GM19452 (cell line): ENCODE results near the gene HACE1.

Experiments used
- ATAC-seq: cut with Tn5 transposase; IDR thresholded peaks from one replicate; pipeline ENCODE4 v1.9.1; 2021; ENCODE audit not compliant: unreplicated experiment

Gene HACE1

DNA sequence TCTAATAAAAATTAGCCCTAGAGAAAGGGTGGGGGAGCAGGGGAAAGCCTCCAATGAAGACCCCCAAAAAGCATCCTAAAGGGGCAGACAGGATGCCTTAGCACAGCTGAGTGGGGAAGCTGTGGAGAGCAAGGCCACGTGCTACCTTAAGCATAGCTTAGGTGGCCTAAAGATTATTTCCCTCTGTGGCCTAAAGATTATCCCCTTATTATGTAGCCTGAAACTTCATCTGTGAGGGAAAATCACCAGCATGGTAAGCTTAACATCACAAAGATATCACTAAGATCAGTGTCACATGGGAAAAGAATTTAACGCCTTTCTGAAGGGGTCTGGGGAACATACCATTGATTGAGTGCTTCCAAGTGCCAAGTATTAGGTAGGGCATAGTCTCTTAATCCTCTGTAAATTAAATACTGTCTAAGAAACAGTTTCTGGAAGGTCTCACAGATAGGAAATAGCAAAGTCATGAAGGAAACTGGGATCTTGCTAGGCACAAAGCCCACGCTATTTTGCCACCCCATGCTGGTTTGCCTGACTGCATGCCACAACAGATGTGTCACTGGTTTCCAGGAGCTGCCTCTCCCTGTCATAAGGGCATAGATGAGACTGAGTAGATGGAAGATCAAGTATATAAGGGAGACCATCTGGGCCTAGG, 170.0 kb downstream of the HACE1 start:
- no peak for ATAC-seq

DNA sequence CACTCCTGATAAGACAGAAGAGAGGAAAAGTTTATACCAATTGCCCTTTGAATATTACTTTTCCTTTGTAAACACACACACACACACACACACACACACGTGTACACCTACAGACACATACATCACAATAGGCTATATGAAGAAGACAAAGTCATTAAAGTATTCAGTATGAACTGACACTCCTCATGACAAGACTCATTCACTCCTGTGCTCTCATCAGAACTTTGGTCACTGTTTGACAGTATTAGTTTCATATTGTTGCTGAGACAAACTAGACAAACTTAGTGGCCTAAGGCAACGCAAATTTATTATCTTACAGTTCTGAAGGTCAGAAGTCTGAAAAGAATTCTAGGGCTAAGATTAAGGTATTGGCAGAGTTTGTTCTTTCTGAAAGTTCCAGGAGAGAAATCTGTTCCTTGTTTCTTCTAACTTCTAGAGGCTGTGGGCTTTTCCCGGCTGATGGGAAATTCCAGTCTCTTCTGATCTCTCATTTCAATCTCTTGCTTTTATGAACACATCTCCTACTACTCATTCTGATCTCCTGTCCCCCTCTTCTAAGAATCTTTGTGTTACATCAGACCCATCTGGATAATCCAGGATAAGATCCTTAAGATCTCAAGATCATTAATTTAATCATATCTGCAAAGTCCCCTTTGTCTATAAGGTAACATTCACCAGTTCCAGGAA, 171.3 kb downstream of the HACE1 start:
- ATAC-seq: peak; percentile 48

DNA sequence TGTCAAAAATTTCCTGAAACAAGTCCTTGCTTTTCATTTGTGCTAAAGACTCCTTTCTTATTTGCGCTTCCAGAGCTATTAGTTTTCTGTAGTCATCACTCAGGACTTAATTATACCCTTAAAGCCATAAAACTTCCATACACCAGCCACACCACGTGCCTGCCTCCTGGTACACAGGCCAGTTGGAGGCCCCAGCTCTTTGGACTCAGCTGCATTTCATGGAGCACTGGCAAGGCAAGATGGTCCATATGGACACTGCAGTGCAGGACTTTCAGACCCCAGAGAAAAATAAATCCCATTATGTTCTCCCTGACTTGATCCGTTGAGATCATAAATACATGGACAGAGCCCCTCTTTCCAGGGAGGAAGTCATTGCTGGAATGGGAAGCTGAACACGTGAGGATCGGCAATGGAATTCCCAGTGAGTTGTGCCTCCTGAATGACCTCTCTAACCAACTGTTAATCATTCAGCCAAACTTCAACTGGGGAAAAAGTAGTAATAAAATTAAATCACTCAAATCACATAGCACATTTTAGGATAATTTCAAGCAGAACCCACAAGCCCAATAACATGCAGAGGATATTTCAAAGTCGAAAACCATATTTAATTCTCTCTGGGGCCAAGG, 173.1 kb downstream of the HACE1 start:
- no peak for ATAC-seq

DNA sequence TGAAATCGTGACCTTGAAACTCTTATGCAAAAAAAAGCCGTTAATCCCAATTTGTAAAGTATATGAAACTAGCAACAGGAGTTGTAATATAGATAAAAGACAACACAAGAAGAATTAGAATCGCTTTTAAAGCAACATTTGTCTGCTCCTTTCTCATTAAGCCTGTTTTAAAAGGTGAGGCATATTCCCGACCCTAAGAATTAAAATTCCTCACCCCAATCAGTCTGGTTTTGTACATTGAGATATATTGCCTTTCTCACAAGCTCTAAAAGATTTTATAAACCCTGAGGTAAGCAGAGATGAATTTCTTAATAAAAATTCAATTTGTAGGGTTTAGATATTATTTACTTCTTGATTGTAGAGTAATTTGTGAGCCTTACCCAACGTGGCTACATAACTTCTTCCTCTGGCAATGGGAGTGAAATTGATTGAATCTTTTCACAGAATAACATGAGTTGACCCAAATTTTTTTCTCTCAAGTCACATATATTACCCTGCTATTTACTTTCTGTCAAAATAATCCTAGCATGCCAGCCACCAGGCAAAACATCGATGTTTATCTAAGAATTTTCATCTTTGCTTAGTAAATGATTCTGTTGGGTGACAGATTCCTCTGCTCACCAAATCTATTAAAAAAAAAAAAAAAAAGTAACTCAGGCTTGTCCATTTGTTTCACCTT, 173.7 kb downstream of the HACE1 start:
- no peak for ATAC-seq

DNA sequence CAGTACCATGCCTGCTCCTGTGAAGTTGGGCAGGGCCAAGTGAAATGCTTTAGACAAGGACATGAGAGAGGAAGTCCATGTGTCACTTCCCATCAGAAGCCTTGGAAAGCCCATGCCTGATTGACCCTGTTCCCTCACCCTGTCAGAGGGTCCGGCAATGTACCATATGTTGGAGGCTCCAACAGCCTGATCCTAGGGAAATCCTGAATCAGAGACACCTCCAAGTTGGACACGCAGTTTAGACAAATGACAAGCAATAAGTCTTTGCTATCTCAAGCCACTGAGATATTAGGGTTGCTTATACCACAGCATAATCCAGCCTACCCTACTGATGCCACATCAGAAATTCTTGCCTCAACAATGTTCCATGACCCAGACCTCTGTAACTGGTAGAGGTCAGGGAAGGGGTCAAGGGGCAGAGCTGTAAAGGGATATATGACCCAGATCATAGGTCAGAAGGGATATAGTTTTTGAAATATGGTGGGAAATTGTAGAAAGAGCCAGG, 174.8 kb downstream of the HACE1 start:
- no peak for ATAC-seq

DNA sequence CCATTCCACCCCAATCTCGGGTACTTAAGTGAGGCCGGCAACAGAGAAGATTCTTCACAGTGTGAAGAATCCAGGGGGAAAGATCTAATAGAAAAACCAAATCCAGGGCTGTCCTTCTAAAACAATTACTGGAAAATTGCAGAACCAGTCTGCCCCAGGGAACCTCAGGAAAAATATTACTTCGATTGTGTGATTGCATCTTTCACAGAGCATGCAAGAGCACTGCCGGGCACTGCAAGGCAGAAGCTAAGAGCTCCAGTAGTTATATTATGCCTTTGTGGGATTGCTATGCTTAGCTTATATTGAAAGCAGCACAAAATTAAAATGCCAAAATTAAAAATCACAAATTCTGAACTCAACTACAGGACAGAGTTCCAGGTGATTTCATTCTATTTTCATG, 175.9 kb downstream of the HACE1 start:
- ATAC-seq: no peak

DNA sequence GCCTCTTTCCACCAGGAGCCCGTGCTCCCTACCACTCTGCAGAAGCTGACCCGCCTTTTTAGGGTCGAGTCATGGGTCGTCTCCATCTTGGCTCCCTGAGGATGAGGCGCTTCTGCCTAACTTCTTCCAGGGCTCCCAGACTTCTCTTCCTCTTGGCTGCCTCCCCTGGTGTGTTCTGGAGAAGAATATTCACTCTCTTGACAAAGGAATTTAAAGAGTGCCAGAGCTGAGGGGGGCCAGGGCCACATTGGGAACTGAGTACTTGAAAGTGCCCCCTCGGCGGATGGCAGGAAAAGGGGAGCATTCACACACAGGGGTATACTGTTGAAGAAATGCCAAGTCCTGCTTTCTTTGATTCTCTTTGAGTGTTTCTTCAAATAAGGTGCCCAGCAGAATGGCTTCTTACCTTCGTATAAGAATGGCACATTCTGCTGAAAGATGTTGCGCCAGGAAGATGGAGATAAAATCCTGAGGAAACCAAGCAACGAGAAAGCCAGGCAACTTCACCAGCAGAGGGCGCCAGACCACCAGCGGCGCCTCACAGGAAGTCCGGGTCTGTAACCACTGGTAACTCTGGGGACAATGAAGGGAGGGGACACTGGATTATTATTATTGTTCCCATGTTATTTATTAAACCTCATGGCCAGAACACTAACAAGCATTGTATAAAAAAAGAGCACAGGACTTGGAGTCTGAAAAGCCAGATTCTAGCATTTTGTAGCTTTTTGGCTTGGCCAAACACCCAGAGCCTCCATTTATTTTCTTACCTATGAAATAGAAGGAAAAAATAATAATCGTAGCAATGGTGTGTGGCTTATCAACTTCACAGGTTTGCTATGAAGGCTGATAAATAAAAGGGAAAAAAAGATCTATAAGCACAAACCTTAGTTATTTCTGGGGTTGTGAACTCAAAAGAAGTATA, 176.7 kb downstream of the HACE1 start:
- ATAC-seq: peak; percentile 81

DNA sequence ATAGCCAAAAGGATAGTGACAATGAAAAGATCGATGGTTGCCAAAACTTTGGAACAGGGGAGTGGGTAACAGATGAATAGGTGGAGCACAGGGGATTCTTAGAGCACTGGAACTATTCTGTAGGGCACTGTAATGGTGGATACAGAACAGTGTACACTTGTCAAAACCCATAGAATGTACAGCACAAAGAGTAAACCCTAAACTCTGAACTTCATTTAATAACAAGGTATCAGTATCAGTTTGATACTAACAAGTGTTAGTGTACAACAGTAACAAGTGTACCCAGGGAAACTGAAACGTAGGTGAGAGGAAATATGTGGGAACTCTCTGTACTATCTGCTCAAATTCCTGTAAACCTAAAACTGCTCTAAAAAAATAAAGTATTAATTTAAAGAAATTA, 179.2 kb downstream of the HACE1 start:
- ATAC-seq: no peak

DNA sequence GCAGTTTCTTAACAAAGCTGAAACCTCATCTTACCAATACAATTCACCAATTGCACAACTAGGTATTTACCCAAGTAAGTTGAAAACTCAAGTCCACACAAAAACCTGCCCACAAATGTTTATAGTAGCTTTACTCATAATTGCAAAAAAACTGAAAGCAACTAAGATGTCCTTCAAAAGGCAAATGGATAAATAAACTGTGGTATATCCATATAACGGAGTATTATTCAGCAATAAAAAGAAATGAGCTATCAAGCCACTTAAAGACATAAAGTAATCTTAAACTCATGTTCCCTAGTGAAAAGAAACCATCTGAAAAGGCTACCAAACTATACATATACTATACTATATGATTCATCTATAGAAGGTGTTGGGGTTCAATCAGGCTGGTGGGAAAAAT, 179.7 kb downstream of the HACE1 start:
- ATAC-seq: no peak
